ENCODE data around the gene NEK3.
A peak's percentile ranks its signal among the peaks of the same experiment; 100 is the strongest.
"Not testable (repeated sequence)": the region's sequence is repeated elsewhere in the genome, so short reads cannot be mapped to it uniquely, and the experiment has no call there.

NEK3 gene

DNA sequence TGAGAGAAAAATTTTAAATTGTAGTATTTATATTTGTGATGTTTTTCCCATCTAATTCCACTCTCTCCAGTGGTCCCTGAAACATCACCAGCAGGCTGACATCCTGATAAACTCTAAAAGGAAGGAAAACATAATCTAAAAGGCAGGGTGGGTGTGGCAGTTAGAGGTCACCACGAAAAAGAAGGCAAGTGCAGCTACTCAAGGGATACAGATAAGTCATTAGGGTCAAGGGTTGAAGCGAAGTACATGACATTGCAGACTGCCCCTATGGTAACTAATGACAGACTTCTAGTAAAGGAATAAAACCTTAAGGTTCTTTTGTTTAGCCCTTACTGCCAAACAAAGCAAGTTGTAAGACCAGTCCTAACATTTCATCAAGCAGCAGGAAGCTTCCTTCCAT, 6.0 kb upstream of the NEK3 start:
- DNase-seq, result no peak

DNA sequence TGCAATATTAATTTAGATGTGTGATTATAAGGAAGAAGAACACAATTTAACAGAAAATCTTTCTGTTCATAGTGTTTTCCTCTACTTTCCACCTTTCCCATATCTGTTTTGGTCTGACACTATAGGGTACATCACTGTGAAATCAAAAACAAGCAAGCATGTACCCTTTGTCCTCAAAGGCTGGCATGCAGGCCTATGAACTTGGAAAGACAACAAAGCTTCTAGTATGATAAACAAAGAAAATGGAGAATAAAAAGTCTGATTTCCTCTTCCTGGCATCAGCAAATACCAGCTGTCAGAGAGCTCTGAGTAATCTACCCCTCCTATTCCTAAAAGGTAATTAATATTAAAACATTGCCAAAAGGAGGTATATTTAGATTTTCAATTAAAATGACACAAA, 5.6 kb upstream of the NEK3 start:
- no peak for DNase-seq

DNA sequence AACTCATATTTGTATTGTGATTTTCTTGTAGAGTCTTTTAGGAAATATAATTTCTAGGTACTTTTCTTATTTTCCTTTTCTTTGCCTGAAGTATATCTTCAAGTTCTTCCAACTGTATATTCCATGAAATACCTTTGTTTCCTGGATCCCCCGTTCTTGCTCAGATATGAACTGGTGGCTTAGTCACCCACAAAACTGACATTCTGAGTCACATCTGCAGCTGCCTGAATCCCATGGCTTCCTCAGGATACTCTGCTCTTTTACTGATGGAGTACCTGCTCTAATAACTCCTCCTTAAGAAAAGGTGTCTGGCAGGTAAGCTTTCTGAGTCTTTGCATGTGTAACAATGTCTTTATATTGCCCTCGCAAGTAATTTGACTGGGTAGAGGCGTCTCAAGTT, 4.5 kb upstream of the NEK3 start:
- not testable (repeated sequence) for DNase-seq

DNA sequence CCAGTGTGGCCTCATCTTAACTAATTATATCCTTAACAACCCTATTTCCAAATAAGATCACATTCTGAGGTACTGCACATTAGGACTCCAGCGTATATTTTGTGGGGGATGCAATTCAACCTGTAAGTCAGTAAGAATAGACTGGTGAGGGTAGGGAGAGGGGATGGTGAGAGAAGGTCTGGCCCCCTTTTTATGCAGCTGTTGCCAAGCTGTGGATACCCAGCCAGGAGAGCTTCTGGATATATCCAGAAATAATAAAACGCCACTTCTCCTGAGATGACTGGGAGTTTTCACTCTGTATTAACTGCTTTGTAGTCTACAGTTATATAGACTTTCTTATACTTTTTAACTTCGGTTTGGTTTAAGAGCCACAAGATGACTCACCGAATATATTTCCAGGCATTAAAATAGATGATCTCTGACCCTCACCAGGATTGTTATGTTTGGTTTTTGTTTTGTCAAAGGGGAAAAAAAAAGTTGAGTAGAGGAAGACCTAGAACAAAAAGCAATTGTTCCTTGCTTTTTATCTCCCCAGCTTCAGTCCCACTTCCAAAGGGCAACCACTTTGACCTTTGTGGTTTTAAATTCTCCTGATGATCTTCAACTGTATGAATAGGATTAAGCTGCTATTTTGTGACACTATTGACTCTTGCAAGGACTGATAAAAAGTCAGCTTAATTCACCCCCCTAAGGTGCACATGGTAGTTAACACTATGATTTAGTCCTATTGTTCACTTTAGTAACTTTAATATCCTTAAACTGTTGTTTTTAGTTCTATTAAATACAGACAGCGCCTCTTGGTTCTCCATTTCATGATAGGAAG, 3.1 kb upstream of the NEK3 start:
- DNase-seq, result peak; percentile 28

DNA sequence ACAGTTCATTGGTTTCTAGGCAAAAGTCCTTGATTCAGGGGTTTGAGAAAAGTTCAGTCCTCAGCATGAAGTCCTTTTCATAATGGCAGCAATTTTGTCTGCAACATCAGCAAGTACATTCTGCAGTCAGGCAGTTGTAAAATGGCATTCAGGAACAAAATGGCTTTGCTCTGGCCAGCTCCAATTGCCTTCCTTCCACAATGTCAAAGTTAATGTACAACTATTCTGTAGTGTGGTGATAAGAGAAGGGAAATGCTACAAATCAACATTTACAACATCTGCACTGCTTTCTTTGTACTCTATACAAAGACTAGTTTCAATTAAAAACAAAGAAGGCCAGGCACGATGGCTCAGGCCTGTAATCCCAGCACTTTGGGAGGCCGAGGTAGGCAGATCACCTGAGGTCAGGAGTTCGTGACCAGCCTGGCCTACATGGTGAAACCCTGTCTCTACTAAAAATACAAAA, 1.8 kb upstream of the NEK3 start:
- no peak for DNase-seq

DNA sequence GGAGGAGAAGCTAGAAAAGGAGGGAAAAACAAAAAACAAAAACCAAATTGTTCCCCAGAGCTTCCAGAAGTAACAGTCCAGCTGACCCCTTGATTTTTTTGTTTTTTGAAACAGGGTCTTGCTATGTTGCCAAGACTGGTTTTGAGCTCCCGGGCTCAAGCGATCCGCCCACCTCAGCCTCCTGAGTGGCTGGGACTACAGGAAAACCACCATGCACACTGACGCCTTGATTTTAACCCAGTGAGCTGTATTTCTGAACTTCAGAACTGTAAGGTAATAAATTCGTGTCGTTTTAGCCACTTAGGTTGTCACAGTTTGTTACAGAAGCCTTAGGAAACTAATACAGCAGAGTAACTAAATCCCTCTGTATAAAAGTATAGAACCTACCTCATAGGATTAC, 1.1 kb upstream of the NEK3 start:
- no peak for DNase-seq

DNA sequence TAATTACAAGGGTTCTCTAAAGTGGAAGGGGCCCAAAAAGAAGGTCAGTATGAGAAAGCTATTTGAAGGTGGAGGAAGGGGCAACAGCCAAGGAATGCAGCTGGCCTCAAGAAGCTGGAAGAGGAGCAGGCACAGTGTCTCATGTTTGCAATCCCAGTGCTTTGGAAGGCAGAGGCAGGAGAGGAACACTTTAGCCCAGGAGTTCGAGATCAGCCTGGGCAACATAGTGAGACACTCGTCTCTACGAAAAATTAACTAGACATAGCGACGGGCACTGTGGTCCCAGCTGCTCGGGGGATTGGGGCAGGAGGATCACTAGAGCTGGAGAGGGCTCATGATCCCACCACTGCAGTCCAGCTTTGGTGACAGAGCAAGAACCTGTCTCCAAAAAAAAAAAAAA, 656 bp upstream of the NEK3 start:
- no peak for DNase-seq

DNA sequence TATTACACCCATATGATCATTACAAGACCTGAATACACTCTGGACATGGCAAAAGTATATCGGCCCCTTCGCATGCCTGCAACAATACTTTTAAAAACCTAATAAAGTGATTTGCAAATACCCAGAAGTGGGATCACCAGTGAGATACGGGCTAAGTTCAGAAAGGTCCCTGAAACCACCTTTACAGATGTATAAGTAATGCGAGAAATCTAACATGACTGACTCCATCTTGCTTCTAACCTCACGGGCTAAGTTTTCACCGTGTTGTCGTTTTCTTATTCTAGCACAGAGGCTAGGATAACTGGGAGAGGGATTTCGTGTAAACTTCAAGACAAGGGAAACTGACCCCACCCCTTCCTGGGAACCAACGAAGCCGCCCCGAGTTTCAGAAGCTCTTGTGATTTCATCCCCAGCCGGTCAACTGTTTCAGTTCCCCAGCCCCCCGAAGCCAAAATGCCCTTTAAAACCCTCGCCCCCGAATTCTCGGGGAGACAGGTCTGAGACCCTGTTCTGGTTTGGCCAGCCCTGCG, 703 bp downstream of the NEK3 start:
- peak; percentile 21 for DNase-seq

DNA sequence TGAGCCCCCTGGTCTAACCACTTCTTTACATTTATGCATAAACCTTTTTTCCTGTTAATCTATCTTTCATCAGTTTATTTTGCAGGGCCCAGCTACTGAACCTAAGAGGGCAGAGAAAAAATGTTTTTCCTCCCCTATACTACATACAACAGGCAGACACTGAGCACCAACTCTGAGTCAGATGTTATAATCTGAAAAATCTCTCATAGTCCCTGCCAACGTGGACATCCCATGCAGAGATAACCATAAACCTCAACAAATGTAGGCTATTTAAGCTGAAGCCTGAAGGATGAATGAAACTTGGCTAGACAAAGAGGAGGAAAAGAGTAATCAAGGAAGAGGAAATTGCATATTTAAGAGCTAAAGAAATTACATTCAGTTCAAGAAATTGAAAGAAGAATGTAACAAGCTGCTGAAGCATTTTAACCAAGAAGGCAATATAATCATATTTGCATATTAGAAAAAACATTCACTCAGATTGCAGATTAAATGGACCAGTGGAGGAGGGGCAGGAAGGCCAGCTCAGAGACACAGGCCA, 2.6 kb downstream of the NEK3 start:
- no peak for DNase-seq

DNA sequence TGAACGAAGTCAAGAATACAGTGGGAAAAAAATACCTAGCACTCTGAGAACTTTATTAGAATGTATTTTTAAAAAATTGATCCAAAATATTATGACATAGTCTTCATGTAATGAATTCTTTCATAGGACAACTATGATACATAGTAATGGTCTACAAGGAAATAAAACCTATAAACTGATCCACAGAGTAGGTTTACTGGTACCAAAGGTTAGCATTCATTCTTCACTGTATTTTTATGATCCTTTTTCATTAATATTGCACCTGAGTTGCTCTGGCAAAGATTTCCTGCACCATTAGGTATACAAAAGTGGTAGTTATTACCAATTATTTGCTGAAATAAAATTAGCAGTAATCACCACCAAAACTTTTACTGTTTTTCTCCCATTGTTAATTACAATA, 4.2 kb downstream of the NEK3 start:
- DNase-seq, result no peak

DNA sequence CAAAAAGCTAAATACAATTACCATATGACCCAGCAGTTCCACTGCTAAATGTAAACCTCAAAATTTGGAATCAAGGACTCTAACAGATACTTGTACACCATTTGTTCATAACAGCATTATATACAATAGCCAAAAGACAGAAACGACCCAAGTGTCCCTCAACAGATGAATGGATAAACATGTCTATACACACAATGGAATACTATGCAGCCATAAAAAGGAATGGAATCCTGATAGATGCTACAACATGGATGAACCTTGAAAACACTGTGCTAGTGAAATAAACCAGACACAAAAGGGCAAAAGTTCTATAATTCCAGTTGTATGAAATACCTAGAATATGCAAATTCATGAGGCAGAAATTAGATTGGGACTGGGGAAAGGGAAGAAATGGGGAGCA, 12.2 kb downstream of the NEK3 start:
- no peak for DNase-seq

DNA sequence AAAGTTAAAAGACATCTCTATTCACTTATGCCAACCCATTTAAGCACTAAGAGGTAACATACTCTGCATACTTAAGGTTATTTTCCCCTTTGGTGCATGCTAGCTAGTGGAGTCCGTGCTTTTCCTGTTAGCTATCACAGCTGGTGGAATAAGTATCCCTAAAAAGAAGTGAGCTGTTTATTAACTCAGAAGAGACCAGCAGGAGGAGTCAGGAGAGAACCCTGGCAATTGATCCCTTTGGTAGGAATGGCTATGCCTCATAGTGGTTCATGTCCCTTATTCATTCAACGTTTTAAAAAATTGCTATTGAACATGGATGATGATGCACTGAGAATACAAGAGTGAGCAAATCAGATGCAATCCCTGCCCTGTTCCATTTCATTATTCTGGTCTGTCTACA, 18.1 kb downstream of the NEK3 start:
- no peak for DNase-seq

DNA sequence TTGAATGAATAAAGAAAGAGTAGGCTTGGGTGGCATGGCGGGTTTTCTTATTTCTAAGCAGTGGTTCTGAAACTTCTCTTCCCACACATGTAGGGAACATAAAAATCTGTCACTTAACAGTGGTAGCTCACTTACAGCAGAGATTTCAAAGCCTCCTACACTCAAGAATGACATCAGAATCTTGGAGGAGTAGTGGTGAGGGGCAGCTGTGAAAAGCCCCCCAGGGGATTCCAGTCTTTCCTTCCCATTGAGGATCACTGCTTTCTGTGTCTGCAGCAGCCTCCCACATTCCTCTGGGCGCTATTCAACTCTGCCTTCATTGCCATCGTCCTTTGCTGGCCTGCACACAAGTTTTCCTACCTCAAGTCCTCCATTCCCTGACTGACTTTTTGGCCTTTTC, 21.9 kb downstream of the NEK3 start:
- DNase-seq, result no peak

DNA sequence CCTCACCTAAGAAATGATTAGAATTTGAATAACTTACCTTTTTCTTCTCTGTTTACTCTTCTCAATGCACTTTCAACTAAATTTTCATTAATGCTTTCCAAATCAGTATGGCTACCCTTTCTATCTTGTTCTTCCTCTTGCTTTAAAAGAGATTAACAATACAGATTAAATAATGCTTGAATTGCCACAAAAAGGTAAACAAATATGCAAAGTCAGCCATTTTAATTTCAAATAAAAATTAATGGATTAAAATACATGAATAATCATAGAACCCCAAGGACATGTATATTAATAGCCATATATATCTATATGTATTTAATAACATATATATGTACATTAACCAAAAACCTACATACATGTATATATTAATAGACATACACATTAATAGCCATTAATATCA, 22.6 kb downstream of the NEK3 start:
- no peak for DNase-seq

DNA sequence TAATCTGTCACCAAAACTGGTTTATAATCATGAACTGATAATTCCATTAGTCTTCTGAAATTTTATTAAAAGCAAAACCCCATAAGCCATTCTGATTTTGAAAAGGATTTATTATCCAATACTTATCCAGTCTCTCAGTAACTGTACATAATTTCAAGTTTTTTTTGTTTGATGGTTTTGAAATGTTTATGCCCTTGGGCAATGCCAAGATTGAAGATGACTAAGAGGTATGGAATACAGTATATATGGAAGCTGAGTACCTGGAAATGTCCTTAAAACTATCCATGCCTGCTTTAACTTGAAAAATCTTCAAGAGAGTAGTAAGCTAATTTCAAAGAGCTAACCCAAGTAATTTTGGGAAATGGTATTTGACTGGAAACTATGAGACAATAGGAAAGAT, 28.8 kb downstream of the NEK3 start:
- DNase-seq, result no peak

DNA sequence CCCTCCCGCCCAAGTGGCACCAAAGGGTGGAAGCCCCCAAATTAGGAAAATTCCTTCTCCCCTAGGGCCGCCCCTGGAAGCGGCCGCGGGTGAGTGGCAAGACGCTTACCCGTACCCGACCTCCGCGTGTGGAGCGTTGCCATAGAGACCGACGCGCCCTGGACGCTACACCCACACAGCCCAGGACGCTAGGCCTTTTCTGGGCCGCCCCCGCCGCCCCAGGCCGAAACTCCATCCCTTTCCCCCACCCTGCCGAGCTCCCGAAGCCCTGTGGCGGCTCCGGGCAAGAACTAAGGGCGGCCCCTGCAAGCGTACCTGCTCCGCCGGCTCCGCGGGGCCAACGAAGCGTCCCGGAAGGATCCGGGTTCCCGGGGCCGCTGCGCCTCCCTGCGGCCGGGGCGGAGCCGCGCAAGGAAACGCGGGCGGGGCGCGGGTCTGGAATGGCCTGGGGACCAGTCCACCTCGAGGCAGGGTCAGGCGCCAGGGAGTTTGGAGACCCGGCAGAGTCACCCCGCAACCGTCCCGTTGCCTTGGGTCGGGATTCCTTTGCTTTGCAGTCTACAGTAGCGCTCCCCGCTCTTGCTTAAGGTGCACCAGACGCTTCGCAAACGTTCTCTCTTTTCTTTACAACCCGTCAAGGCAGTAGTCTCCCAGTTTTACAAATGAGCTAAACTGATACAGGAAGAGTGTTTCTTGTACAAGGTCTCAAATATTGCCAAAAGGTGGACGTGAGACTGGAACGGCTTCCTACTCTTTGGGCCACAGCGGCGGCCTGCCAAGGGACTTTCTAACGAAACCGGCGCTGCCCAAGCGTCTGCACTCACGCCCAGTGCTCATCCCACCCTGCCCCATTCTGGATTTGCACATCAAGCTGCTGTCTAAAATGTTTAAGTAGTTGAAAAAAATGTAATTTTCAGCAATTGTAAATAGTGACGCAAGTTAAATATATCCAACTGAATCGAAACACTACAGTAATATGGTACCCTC, 30.4 kb downstream of the NEK3 start, which contains the start of gene NEK5:
Gene NEK5, minus strand, starts transcription at position 360 of the 987 bp plus-strand sequence. CDS start 1,591 bp downstream, outside the sequence.
- DNase-seq, result peak; percentile 61

DNA sequence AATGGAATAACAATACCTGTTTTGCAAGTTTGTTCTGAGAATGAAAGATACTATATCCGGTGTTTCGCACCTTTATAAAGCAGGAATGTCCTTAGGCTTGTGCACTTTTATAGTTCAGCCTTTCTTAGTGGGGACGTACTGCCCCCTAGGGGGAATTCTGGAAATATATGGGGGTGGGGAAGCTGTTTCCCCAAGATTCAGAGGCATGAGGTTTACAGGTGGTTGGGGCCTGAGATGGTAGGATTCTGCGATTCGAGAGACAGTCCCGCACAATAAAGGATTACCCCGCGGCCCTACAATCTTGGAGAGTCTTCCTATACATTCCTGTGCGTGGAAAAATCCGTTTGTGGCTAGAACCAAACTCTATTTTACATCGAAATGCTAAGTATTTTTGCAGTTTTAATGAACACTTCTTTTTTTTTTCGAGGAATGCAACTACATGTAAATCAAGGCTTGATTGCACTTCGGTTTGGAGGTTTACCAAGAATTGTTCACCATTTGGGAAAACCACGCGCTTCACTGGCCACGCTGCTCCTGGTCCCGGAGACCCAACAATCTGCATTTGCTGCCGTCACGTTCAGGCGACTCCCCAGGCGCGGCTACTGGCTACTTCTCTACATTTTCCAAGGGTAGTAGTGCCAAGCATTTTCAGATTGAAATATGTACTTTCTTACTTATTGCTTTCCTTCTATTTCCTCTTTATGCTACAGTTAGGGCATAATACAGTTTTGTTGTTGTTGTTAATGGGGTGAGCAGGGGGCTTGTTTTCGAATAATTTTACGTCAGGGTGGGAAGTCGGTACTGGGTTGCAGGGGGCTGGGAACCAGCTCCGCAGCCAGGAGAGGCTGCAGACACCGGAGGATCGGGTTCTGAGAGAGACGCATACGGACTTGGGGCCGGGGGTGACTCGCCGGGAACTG, 31.4 kb downstream of the NEK3 start:
- peak; percentile 84 for DNase-seq

DNA sequence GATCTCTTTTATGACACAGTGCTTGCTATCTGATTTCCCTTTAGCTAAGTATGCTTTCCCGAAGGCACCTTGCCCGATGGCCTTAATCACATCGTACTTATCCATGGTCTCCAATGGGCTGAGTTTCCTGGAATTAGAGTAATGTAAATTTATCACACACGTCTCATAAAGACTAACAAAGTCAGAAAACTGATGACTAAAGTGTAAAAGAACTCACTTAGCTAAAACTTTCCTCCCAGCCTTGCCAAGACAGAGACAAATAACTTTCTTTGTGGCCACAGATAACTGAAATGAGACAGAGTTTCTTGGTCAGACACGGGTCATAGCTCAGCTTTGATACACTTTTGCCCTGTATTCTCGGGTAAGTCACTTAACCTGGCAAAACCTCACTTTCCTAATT, 32.0 kb downstream of the NEK3 start:
- no peak for DNase-seq

DNA sequence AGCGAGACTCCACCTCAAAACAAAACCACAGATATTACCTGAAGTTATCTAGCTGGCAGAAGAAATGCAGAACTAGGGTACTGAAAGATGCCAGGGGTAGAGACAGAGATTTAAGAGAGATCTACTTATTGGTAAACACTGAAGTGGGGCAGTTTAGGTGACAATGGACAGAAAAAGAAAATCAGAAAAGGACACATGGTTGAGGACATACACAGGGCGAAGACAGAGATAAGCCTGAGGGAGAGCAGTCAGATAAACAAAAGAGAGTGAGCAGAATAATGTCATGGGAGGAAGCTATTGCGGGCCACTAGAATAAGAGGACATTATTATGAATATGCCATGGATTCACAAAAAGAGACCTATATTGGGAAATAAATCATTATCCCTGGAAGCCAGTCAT, 33.9 kb downstream of the NEK3 start:
- DNase-seq, result peak; percentile 51

DNA sequence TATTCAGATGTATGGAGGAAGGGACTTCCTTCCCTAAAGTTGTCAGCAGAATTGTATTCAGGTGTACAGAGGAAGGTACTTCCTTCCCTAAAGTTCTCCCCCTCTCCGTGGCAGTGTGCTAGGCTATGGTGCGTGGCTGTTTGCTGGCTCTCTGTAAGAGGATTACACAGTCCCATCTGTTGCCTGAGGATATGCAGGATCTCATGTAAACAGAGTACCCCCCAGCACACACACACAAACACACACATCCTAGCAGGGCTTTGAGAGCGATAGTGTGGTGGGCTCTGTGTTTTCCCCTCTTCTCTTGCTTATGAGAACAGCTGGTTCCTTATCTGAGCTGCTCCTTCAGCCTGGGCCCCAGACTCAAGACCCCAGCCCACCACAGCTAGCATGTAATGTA, 40.8 kb downstream of the NEK3 start:
- no peak for DNase-seq

DNA sequence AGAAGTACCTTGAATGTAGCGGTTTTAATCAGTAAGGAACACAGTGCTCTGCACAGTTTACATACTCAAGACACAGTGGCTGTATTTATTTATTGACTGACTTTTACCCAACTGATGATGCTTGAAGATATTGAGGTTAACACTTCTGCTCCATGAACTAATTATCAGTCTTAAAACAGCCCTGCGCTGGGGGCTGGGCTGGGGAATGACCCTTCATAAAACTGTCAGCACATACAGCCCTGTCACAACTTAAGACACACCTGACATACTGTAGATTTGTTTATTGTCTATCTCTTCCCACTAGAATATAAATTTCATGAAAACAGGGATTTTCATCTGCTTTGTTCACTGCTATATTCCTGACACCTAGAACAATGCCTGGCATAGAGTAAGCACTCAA, 41.3 kb downstream of the NEK3 start:
- DNase-seq, result peak; percentile 8

DNA sequence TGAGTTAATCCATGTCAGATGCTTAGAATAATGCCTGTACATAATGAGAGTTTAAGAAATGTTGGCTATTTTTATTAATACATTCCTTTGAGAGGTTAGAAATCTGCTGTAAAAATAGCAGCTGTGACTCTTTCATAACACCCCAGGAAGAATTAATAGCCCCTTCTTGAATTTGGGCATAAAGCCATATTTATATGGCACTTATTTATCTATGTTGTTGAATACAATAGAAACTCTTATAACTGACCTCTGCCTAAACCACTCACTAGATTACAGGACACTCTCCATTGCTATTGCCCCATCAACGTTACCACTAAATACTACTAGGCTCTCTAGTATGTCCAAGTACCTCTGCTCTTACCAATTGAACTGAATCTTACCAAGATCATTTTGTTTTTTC, 46.8 kb downstream of the NEK3 start:
- no peak for DNase-seq

Data from hematopoietic multipotent progenitor cell treated with erythropoietin and hydrocortisone succinate and interleukin-3 and kit ligand, for 8 days (in vitro differentiated cells).